ENCODE results near the gene ITIH6.

The ITIH6 gene

DNA sequence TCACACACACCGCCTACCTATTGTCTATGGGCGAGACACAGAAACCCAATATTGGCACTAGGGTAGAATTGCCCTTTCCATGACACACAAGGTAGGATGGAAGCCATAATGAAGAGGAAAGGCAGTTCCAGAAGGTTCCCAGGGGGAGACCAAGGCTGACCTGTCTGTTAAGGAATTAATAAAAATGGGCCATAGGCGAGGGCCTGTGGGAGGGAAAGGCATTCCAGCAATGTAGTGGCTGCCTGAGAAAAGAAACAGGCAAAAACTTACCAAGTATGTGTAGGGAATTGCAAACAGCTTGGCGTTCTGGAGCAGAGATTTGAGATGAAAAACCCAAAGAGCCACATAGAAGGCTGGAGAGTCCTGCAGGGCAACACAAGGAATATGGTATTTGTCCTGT lies 28.5 kb upstream of the ITIH6 start:
- ChIA-PET POLR2A (no interaction called here), CTCF (no interaction called here)
- TF ChIP-seq, protein P1, sequence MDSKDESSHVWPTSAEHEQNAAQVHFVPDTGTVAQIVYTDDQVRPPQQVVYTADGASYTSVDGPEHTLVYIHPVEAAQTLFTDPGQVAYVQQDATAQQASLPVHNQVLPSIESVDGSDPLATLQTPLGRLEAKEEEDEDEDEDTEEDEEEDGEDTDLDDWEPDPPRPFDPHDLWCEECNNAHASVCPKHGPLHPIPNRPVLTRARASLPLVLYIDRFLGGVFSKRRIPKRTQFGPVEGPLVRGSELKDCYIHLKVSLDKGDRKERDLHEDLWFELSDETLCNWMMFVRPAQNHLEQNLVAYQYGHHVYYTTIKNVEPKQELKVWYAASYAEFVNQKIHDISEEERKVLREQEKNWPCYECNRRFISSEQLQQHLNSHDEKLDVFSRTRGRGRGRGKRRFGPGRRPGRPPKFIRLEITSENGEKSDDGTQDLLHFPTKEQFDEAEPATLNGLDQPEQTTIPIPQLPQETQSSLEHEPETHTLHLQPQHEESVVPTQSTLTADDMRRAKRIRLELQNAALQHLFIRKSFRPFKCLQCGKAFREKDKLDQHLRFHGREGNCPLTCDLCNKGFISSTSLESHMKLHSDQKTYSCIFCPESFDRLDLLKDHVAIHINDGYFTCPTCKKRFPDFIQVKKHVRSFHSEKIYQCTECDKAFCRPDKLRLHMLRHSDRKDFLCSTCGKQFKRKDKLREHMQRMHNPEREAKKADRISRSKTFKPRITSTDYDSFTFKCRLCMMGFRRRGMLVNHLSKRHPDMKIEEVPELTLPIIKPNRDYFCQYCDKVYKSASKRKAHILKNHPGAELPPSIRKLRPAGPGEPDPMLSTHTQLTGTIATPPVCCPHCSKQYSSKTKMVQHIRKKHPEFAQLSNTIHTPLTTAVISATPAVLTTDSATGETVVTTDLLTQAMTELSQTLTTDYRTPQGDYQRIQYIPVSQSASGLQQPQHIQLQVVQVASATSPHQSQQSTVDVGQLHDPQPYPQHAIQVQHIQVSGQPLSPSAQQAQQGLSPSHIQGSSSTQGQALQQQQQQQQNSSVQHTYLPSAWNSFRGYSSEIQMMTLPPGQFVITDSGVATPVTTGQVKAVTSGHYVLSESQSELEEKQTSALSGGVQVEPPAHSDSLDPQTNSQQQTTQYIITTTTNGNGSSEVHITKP (tag by site-specific recombination; IDR thresholded peaks at IDR 0.05), result no peak
- TF ChIP-seq ZFP69B (tag by site-specific recombination; IDR thresholded peaks at IDR 0.05) (no peak), ZNF548 (tag by site-specific recombination; IDR thresholded peaks at IDR 0.05) (no peak), ZNF530 (tag by site-specific recombination; IDR thresholded peaks at IDR 0.05; ENCODE audit: low read depth) (no peak), ZNF354C (tag by site-specific recombination; IDR thresholded peaks at IDR 0.05; ENCODE audit: borderline replicate concordance, low read depth) (no peak)
- TF ChIP-seq, protein P2, sequence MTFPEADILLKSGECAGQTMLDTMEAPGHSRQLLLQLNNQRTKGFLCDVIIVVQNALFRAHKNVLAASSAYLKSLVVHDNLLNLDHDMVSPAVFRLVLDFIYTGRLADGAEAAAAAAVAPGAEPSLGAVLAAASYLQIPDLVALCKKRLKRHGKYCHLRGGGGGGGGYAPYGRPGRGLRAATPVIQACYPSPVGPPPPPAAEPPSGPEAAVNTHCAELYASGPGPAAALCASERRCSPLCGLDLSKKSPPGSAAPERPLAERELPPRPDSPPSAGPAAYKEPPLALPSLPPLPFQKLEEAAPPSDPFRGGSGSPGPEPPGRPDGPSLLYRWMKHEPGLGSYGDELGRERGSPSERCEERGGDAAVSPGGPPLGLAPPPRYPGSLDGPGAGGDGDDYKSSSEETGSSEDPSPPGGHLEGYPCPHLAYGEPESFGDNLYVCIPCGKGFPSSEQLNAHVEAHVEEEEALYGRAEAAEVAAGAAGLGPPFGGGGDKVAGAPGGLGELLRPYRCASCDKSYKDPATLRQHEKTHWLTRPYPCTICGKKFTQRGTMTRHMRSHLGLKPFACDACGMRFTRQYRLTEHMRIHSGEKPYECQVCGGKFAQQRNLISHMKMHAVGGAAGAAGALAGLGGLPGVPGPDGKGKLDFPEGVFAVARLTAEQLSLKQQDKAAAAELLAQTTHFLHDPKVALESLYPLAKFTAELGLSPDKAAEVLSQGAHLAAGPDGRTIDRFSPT (tag by site-specific recombination; IDR thresholded peaks at IDR 0.05), result no peak
- Histone ChIP-seq H3K4me1 (ENCODE audit: control insufficient read depth, insufficient read depth, low read length) (no peaks in the 10 kb centered on the region), H3K36me3 (ENCODE audit: control insufficient read depth in 2 of 2, insufficient read depth in 1 of 2, low read length in 2 of 2) (no peaks in the 10 kb centered on the region), H3K4me3 (ENCODE audit: low read depth, low read length) (no peak overlapping the region), H3K27ac (ENCODE audit: extremely low read depth, low read depth, low read length) (no peak overlapping the region), H3K9me3 (ENCODE audit: control insufficient read depth, insufficient read depth, low read depth, low read length) (no peaks in the 10 kb centered on the region)

DNA sequence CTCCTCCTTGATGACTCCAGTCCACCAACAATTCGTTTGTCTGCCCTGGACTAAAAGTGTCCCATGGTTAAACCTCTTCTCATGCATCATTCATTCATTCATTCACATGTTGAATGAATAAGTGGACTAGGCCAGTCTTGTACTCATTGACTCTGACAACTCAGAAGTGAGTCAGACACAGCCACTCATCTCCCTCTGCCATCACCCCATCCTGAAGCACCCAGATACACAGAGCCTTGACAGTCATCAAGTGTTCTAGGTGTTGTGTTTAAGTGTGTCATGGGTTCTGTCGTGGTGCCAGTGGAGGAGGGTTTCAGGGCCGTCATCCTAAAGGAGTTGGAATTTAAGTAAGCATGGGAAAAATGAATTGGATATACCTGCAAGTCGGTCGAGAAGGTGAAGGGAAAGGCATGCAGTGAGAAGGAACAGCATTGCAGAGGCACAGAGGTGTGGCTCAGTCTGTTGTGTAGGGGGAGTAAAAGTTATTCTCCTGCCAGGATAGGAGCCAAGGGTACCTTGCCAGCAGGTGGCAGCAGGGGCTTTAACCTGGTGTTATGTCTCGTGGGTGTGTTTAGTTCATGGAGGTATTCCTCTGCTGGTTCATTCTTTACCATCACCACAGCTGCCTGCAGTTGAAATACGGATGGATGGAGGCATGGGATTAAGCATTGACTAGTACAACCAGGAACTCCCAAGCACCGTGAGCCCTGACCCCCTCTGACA lies 27.8 kb upstream of the ITIH6 start:
- POLR2A ChIA-PET, result no interaction called here
- H3K27ac ChIP-seq (ENCODE audit: extremely low read depth, low read depth, low read length), result no peak overlapping the region
- no peaks in the 10 kb centered on the region for H3K36me3 ChIP-seq (ENCODE audit: control insufficient read depth in 2 of 2, insufficient read depth in 1 of 2, low read length in 2 of 2)
- CTCF ChIA-PET, result interaction anchor here (0.7 kb wide), 1 partner anchor 505 kb away, joined by 3 read pairs; no protein-coding TSS in a partner anchor
- no peaks in the 10 kb centered on the region for H3K9me3 ChIP-seq (ENCODE audit: control insufficient read depth, insufficient read depth, low read depth, low read length)
- TF ChIP-seq ZNF776 (tag by site-specific recombination; IDR thresholded peaks at IDR 0.05; ENCODE audit: borderline replicate concordance) (no peak), SALL2 (tag by site-specific recombination; IDR thresholded peaks at IDR 0.05; ENCODE audit: borderline replicate concordance) (no peak), KLF9 (tag by site-specific recombination; IDR thresholded peaks at IDR 0.05; ENCODE audit: low read depth) (no peak)
- H3K4me1 ChIP-seq (ENCODE audit: control insufficient read depth, insufficient read depth, low read length), result no peaks in the 10 kb centered on the region
- no peak overlapping the region for H3K4me3 ChIP-seq (ENCODE audit: low read depth, low read length)

DNA sequence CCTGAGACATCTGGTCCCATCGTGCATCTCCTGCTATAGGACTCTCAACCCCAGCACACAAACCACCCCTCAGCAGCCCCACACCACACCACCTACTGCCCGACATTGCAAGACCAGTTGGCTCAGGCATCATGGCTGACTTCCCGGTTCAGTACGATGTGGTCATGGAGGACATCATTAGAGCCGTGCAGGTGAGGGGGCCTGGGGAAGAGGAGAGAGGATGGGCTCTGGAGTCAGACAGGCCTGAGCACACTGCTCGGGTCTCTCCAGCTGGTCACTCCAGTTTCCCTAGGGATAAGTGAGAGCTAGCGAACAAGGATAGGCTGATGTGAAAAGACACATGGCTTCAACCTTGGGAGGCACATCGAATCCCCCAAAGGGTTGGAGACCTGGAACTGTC lies 26.7 kb upstream of the ITIH6 start:
- ChIA-PET POLR2A (no interaction called here), CTCF (no interaction called here)
- no peak overlapping the region for H3K27ac ChIP-seq (ENCODE audit: extremely low read depth, low read depth, low read length)
- no peak overlapping the region for H3K4me3 ChIP-seq (ENCODE audit: low read depth, low read length)
- H3K36me3 ChIP-seq (ENCODE audit: control insufficient read depth in 2 of 2, insufficient read depth in 1 of 2, low read length in 2 of 2), result no peaks in the 10 kb centered on the region
- H3K9me3 ChIP-seq (ENCODE audit: control insufficient read depth, insufficient read depth, low read depth, low read length), result no peaks in the 10 kb centered on the region
- no peaks in the 10 kb centered on the region for H3K4me1 ChIP-seq (ENCODE audit: control insufficient read depth, insufficient read depth, low read length)
- TF ChIP-seq ZNF416 (tag by site-specific recombination; IDR thresholded peaks at IDR 0.05) (no peak), SETDB1 (IDR thresholded peaks at IDR 0.05; ENCODE audit: insufficient read length, low read length) (no peak), ZNF777 (tag by site-specific recombination; IDR thresholded peaks at IDR 0.05; ENCODE audit: borderline replicate concordance) (no peak), SCRT1 (tag by site-specific recombination; IDR thresholded peaks at IDR 0.05; ENCODE audit: borderline replicate concordance) (no peak), ZNF530 (tag by site-specific recombination; IDR thresholded peaks at IDR 0.05; ENCODE audit: low read depth) (no peak), SP2 (tag by site-specific recombination; IDR thresholded peaks at IDR 0.05) (no peak), ZNF624 (tag by site-specific recombination; IDR thresholded peaks at IDR 0.05) (no peak), HOXA7 (CRISPR knock-in tag; IDR thresholded peaks at IDR 0.05; ENCODE audit: borderline replicate concordance) (no peak)
- TF ChIP-seq, protein P3, sequence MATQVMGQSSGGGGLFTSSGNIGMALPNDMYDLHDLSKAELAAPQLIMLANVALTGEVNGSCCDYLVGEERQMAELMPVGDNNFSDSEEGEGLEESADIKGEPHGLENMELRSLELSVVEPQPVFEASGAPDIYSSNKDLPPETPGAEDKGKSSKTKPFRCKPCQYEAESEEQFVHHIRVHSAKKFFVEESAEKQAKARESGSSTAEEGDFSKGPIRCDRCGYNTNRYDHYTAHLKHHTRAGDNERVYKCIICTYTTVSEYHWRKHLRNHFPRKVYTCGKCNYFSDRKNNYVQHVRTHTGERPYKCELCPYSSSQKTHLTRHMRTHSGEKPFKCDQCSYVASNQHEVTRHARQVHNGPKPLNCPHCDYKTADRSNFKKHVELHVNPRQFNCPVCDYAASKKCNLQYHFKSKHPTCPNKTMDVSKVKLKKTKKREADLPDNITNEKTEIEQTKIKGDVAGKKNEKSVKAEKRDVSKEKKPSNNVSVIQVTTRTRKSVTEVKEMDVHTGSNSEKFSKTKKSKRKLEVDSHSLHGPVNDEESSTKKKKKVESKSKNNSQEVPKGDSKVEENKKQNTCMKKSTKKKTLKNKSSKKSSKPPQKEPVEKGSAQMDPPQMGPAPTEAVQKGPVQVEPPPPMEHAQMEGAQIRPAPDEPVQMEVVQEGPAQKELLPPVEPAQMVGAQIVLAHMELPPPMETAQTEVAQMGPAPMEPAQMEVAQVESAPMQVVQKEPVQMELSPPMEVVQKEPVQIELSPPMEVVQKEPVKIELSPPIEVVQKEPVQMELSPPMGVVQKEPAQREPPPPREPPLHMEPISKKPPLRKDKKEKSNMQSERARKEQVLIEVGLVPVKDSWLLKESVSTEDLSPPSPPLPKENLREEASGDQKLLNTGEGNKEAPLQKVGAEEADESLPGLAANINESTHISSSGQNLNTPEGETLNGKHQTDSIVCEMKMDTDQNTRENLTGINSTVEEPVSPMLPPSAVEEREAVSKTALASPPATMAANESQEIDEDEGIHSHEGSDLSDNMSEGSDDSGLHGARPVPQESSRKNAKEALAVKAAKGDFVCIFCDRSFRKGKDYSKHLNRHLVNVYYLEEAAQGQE (tag by site-specific recombination; IDR thresholded peaks at IDR 0.05), result no peak
- TF ChIP-seq, protein P1 (tag by site-specific recombination; IDR thresholded peaks at IDR 0.05), result no peak

All from HEK293 (cell line).